ENCODE data around the gene SLC12A6. TPM values are rescaled to one million over a fixed set of nuclear protein-coding genes. Genes with fewer than 3 reads are reported as not detected.

The SLC12A6 gene
- total and polyA plus RNA-seq, 8 donors = 1.4 to 63.6 (median 13.1) TPM

DNA sequence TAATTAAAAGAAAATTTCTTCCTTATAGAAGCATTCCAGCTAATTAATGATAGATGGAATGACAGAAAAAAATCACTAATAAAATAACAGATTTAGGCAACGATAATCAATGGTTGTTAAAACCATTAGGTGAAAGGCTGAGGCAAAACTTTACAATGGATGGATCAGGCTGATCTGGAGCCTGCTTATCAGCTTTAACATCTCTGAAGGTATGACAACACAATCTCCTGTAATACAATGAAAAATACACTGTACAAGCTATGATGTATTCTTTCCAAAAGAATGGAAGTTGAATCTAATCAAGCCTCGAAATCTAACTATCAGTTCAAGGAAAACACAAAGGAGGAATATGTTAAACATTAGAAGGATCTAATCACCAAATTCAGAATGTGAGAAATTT is 73.5 kb downstream of the SLC12A6 start:
- no peak for DNase-seq
- peaks cover 0 to 10% (median 3%) of the 10 kb centered on the region in 4 donors for H3K36me3 ChIP-seq
- no peak overlapping the region for H3K4me3 ChIP-seq
- intact Hi-C loops (cut with DNase I; ENCODE audit: low total_unique reads) = no loop called here
- H3K4me1 ChIP-seq = no peaks in the 10 kb centered on the region
- no peaks in the 10 kb centered on the region for H3K9me3 ChIP-seq
- TF ChIP-seq EP300 (IDR thresholded peaks at IDR 0.05) (no peak), POLR2A (IDR thresholded peaks at IDR 0.05) (no peak), POLR2AphosphoS5 (IDR thresholded peaks at IDR 0.05) (no peak)
- TF ChIP-seq, protein P1, sequence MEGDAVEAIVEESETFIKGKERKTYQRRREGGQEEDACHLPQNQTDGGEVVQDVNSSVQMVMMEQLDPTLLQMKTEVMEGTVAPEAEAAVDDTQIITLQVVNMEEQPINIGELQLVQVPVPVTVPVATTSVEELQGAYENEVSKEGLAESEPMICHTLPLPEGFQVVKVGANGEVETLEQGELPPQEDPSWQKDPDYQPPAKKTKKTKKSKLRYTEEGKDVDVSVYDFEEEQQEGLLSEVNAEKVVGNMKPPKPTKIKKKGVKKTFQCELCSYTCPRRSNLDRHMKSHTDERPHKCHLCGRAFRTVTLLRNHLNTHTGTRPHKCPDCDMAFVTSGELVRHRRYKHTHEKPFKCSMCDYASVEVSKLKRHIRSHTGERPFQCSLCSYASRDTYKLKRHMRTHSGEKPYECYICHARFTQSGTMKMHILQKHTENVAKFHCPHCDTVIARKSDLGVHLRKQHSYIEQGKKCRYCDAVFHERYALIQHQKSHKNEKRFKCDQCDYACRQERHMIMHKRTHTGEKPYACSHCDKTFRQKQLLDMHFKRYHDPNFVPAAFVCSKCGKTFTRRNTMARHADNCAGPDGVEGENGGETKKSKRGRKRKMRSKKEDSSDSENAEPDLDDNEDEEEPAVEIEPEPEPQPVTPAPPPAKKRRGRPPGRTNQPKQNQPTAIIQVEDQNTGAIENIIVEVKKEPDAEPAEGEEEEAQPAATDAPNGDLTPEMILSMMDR (IDR thresholded peaks at IDR 0.05) = no peak
- no peak overlapping the region for H3K27ac ChIP-seq
- H3K27me3 ChIP-seq = no peaks in the 10 kb centered on the region
- 81 to 95% (median 90%) methylated on average over 2 of the region's 2 CpGs for WGBS, 5 donors

DNA sequence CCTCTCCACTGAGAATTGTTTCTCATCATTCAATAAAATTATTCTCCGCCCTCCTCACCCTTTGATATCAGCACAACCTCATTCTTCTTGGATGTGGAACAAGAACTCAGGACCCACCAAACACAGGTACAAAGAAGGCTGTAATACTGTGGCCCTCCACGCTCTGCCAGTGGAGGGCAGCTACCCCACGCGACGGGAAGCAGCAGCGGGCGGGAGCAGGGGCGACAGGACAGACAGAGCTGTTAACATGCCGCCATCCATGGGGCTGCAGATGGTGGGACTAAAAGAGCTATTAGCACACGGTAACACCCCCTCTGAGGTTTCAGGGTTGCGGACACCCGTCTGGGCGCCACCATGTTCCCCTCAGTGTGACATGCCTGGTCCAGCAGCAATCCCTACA is 75.2 kb downstream of the SLC12A6 start:
- WGBS, 5 donors = 90 to 99% (median 97%) methylated on average over 10 to 13 of the region's 13 CpGs
- Histone ChIP-seq H3K27me3 (no peaks in the 10 kb centered on the region), H3K4me3 (no peak overlapping the region), H3K4me1 (no peaks in the 10 kb centered on the region), H3K27ac (no peak overlapping the region), H3K9me3 (no peaks in the 10 kb centered on the region), H3K36me3 (peaks cover 0 to 25% (median 19%) of the 10 kb centered on the region in 4 donors)
- no peak for TF ChIP-seq POLR2A (IDR thresholded peaks at IDR 0.05)
- no peak for TF ChIP-seq EP300 (IDR thresholded peaks at IDR 0.05)
- no peak for TF ChIP-seq POLR2AphosphoS5 (IDR thresholded peaks at IDR 0.05)
- TF ChIP-seq, protein P1 (IDR thresholded peaks at IDR 0.05) = no peak
- intact Hi-C loops (cut with DNase I; ENCODE audit: low total_unique reads) = no loop called here
- DNase-seq = no peak

- Histone ChIP-seq H3K27ac (no peak overlapping the region), H3K4me1 (no peaks in the 10 kb centered on the region), H3K4me3 (no peak overlapping the region), H3K9me3 (no peaks in the 10 kb centered on the region), H3K27me3 (no peaks in the 10 kb centered on the region), H3K36me3 (peaks cover 0 to 53% (median 47%) of the 10 kb centered on the region in 4 donors)
- TF ChIP-seq POLR2A (IDR thresholded peaks at IDR 0.05) (no peak), POLR2AphosphoS5 (IDR thresholded peaks at IDR 0.05) (no peak), EP300 (IDR thresholded peaks at IDR 0.05) (no peak)
- TF ChIP-seq, protein P1 (IDR thresholded peaks at IDR 0.05) = no peak
- WGBS, 5 donors = 81 to 86% (median 83%) methylated on average over 3 of the region's 3 CpGs
- intact Hi-C loops (cut with DNase I; ENCODE audit: low total_unique reads) = no loop called here
- DNase-seq = no peak
Observed at GRCh38 chr15:34259566-34259965, 78.0 kb downstream of the SLC12A6 start.

DNA sequence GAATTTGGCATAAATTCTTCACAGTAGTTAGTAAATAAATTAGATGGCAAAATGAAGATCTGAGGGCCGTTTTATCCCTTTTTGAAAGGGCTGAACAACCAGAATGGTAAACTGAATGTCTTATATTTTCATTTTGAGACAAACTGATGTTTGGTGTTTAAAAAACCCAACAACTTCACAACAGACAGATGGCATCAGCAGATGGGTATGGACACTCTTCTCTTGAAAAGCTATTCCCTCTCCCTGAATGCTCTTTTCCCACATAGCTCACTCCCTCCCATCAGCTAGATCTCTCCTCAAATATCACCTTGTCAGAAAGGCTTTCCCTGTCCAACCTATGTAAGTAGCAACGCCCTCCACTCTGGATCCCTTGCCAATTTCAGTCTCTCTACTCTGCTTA is 79.4 kb downstream of the SLC12A6 start:
- H3K27me3 ChIP-seq = no peaks in the 10 kb centered on the region
- no peaks in the 10 kb centered on the region for H3K4me1 ChIP-seq
- intact Hi-C loops (cut with DNase I; ENCODE audit: low total_unique reads) = no loop called here
- no peak overlapping the region for H3K4me3 ChIP-seq
- 86 to 92% (median 90%) methylated on average over 2 of the region's 2 CpGs for WGBS, 5 donors
- DNase-seq = no peak
- no peaks in the 10 kb centered on the region for H3K9me3 ChIP-seq
- peaks cover 7 to 68% (median 61%) of the 10 kb centered on the region in 4 donors for H3K36me3 ChIP-seq
- H3K27ac ChIP-seq = no peak overlapping the region
- TF ChIP-seq, protein P1 (IDR thresholded peaks at IDR 0.05) = no peak
- no peak for TF ChIP-seq EP300 (IDR thresholded peaks at IDR 0.05)
- TF ChIP-seq POLR2A (IDR thresholded peaks at IDR 0.05) = no peak
- no peak for TF ChIP-seq POLR2AphosphoS5 (IDR thresholded peaks at IDR 0.05)

All from stomach (tissue), 9 donors.